Myocyte (in vitro differentiated cells): ENCODE results near the gene ST6GALNAC5. TPM values are rescaled to one million over a fixed set of nuclear protein-coding genes. Genes with fewer than 3 reads are reported as not detected.

Source experiments
- DNase-seq: peaks from one replicate; pipeline ENCODE4 v3.0.0-alpha.2; 2012; ENCODE audit warnings: low read depth
- total RNA-seq: library from RNA; depleted of rRNA; stranded (reverse); fragments of >200 nt; gene quantifications from 2 replicates; pipeline ENCODE4 v1.2.3, GENCODE V29; 2014

Gene ST6GALNAC5
- total RNA-seq, 1 donor from 2014 or later: 5.1 TPM

DNA sequence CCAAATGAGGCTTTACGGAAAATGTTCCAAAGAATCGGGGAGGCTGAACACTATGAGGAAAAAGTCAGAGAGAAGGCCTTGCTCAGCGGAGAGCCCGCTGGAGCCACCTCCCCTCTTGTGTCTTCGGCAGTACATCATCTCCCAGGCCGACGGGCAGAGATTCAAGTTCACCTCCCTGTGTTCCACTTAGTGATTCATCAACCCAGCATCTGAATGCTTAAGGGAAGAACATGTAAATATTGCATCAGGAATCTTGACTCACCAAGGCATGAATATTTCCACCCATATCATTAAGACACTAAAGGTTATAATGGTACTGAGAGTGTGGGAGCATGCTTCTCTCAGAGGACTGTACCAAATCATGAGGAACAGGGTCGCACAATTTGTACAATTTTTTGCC is 172.5 kb downstream of the ST6GALNAC5 start:
- DNase-seq: peak; percentile 58

DNA sequence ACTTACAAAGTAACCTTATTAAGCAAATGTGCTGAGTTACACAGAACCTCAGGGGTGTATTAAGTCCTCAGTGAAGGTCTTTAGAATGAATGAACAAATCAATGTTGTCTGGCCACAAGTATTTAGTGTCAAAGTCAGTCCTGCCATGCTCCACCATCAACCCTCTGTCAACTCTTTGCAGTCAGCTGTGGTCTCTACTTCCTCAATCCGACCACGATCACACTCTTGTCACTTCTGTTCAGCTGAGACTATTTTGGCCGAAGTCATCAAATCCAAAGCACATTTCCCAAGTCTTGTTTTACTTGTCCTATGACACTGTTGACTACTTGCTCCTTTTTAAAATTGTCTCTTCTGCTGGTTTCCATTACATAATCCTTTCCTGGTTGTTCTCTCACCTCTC is 173.5 kb downstream of the ST6GALNAC5 start:
- peak; percentile 48 for DNase-seq

DNA sequence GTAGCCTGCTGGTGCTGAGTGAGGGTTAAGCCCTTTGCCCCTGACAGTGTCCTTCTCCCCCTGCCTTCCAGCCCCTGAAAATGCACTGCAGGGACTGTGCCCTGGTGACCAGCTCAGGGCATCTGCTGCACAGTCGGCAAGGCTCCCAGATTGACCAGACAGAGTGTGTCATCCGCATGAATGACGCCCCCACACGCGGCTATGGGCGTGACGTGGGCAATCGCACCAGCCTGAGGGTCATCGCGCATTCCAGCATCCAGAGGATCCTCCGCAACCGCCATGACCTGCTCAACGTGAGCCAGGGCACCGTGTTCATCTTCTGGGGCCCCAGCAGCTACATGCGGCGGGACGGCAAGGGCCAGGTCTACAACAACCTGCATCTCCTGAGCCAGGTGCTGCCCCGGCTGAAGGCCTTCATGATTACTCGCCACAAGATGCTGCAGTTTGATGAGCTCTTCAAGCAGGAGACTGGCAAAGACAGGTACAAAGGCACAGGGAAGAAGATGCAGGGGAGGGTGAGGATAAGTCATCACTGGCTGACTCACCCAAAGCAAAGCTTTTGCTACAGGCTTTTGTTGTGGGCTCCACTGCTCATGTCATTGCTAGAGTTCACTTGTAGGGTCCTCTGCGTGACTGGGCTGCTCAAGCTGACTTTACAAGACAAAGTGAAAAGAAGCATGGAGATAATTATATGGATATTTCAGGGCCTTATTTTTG is 177.0 kb downstream of the ST6GALNAC5 start:
- no peak for DNase-seq

DNA sequence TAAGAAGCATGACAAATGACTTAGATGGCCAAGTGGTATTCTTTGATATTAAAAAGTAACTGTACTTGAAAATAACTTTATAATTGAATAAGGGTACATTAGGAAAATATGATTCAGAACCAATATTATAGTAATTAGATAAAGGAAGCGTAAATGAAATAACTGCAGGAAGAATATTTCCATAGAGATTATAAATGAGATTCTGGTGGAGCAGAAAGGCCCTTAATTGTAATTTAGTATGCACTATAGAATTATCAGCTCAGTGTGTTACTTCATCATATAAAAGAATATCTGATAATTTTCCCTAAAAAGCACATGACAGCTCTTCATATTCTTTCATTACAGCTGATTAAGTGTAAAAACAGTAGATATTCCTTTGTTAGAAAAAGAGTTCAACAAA is 180.3 kb downstream of the ST6GALNAC5 start:
- no peak for DNase-seq

DNA sequence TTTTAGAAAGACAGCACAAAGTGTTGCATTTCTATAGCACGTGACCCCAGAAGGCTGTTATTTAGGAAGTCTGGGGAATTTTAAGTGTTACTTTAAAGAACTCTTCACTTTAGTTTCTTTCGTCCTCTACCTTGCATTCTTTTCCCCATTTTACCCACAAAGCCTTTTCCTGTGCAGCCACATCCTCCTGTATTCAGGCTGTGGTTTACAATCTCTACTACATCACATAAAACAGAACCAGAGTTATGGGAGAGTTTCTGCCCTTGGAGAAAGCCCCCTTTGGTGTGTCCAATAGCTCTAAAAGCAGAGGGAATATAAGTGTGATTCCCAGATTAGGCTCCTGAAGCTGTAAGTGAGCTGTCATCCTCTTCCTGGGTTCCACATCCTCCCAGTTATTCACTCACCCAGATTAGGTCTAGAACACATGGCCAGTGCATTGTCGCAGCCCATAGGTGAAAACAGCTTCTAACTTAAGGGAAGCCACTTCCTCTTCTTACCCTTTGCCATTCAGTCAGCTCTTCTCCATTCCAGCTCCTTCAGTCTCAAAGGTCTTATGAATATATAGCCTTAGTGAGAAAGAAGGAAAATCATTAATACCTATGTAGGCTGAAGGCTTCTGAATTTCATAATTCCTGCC is 180.8 kb downstream of the ST6GALNAC5 start:
- no peak for DNase-seq

DNA sequence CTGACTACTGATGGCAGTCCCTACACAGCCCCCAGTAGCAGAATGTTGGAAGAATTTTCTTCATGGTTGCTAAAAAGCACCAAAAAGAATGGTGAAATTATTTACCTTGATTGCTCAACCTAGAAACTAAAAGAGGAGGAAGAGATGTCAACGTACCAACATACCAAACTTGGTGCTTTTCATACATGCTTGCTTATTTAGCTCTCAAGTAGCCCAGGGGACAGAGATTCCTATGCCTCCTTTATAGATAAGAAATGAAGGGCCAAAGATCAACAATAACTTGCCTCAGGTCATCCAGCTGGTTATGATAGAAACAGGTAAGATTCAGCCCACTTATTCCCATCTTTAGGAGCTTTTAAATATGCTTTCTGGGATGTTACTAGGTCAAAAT is 181.3 kb downstream of the ST6GALNAC5 start:
- DNase-seq: no peak

DNA sequence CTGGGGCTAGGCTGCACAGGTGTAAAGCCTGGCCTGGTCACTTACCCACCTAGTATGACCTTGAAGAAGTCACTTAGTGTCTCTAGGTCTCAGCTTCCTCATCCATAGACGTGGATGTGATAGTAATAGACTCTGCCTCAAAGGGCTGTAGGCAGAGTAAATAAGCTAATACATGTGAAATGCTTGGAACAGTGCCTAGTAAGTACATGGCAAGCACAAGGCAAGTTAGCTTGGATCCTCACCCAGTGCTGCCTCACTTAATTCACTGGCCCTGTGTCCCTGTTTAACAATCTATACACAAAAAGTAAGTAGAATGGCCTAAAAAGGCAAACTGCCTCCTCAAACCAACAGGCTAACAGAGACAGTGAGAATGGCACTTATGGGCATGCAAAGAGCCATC is 184.1 kb downstream of the ST6GALNAC5 start:
- no peak for DNase-seq

DNA sequence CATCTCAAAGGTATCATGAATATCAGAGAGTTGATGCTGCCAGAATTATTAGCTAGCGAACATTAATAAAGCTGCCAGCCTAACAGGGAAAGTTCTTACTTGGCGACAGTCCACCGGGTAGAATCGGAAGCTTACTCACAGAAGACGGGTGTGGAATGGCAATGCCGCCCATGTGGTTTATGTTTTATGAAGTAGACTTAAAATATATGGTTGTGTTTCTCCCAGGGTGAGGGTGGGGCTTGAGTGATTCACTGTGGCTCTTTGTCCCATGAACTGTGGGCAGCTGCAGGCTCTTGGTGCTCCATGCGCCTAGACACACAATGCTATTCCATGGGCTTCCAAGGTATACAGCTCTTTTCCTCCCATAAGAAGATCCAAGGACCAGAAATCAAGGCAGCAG is 189.2 kb downstream of the ST6GALNAC5 start:
- peak; percentile 36 for DNase-seq

DNA sequence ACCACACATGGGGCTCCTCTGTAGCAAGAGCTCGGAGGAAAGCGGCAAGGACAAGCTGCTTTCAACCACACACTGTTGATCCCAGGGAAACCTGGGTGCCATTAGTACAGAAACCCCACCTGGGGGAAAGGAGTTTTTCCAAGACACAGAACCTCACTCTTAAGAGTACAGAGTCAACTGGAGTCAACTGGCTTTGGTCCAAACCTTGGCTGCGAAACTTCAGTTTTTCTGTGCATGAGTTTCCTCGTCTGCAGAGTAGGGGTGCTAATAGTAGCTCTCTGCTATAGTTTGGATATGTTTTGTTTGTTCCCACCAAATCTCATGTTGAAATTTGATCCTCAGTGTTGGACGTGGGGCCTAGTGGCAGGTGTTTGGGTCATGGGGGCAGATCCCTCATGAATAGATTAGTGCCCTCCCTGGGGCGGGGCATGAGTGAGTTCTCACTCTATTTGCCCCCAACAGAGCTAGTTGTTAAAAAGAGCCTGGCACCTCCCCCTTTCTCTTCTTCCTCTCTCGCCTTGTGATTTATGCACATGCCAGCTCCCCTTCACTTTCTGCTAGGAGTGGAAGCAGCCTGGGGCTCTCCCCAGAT is 190.8 kb downstream of the ST6GALNAC5 start:
- DNase-seq: no peak

DNA sequence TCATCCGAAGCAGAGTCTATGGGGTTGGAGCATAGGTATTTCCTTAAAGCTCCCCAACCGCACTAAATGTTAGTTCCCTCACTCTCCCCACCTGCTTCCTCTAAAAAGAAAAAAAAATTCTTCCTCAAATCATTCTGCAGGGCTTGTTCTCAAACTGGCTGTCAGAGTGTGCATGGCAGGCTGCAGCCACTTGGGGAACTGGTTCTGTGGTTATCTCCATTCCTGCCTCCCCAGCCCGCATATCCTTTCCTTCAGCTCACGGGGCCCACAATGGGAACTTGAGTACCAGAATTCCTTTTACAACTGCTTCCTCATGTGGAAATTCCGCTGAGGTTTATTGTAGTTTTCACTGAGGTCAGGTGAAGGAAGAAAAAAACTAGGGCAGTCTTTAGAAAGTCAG is 192.7 kb downstream of the ST6GALNAC5 start:
- no peak for DNase-seq

DNA sequence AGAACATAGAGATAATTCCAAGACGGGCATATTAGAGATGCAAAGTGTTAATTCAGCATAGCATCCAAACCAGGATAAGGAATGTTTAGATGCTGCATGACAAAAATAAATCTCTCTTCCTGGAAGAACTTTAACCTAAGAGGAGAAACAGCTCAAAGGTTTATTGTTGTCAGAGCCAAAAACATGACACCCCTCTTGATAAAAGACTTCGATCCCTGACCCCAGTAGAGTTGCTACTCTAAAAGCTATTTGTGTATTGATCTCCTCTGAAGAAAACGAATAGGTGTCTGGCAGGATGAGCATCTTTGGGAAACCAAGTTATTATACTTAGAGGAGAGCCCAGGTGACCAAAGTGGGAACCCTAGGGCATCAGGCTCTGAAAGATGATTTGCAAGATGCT is 193.9 kb downstream of the ST6GALNAC5 start:
- DNase-seq: no peak

DNA sequence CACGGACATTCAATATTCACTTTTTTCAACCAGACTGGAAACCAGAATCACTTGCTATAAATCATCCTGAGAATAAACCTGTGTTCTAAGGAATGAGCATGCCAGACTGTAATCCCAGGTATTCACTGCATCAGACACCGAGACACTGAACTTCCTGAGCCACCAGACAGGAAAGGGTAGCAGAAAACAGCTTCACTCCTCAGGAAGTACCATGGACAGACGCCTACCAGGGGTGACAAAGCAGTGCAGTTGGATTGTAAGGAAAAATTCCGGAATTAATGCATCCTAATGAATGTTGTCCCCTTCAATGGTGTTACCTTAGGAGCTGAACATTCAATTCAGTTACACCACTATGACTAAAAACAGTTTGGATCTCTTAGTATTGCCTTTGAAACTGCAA is 195.8 kb downstream of the ST6GALNAC5 start:
- DNase-seq: no peak

DNA sequence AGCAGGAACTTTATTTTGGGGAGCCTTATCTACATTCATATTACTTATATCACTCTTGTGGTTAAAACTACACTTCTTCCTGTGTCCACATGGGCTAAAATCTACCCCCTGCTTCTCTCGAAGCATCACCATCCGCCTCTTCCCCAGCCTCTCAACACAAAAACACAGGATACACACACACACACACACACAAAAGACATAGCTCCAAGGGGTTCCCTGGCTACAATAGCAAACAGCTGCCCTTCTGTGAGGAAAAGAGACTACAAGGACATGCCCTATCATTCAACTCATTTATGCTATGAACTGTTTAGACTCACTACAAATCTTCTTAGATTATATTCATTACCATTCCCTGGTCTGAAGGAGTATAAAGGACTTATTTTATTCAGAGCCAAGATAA is 197.0 kb downstream of the ST6GALNAC5 start:
- DNase-seq: no peak

DNA sequence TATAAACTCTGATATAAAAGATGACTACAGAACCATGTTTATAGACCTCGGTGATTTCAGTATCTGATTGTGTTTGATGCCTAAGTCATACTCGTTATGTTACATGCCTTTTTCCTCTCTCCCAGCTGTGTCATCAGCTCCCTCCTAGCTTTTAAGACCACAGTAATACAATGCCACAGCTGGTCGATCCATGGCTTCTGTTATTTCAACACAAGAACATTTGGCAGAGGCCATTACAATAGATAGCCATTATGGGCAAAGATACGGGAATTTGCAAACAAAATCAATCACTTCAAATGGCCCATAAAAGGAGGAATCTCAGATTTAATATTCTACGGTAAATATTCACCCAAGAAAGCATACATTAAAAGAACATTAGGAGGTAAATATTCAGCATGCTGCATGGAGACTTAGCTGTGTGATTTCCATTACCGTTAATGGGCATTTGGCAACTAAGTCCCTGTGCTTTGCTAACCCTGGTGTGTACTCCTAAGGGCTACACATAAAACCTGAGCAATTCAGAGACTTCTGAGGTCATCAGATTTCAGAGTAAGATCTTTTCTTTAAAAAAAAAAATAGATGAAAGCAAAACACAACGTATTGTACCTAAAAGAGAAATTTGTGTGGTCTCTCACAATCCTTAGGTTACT is 198.5 kb downstream of the ST6GALNAC5 start:
- no peak for DNase-seq

DNA sequence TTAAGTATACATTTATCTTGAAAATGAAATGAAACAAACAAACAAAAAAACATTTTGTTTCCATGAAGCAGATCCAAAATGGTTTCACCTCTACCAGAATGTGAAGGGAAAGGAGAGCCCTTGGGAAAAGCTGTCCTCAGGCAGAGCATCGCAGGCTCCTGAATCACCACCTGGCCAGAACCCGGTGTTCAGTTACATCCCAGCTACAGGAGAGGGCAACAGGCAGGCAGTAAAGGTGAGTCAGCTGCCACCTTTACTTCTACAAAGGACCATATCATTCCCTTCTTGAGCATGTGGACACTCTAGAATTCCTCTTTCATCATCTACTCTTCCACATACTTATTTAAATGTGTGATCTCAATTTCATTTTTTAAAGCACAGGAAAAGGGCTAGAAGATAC is 200.7 kb downstream of the ST6GALNAC5 start:
- no peak for DNase-seq

DNA sequence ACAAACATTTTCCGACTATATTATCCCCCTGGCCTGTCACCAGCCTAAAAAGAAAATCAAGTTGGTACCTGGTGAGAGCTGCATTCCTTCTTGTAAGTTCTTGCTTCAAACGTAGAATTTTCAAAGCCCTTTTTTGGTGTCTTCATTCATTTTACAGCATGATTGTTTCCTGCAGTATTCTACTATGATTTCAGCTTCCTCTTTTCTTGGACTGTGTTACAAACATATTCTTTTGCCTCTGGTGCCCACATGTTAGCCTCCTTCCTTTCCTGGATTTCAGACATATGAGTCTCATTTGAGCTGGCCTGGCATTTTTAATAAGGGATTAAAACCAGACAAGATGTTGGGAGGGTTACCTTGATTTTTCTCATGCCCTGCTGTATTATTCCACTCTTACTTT is 209.5 kb downstream of the ST6GALNAC5 start:
- no peak for DNase-seq

DNA sequence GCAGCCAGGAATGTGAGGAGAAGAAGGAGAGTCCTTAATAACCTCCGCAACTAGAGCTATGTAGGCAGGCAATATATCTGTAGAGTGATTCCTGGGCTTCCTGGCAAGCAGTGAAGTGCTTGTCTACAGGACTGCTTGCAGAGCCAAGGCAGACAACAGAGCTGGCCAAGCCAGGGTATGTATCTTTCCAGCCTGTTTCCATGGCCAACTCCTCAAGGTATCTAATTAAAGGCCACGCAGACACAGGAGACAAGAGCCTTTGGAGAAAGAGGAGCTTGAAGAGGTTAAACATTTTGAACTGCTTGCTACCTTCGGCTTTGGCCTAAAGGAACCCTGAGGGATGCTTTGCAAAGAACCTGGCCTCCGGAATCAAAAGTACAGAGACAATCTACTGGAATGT is 214.6 kb downstream of the ST6GALNAC5 start:
- DNase-seq: no peak

DNA sequence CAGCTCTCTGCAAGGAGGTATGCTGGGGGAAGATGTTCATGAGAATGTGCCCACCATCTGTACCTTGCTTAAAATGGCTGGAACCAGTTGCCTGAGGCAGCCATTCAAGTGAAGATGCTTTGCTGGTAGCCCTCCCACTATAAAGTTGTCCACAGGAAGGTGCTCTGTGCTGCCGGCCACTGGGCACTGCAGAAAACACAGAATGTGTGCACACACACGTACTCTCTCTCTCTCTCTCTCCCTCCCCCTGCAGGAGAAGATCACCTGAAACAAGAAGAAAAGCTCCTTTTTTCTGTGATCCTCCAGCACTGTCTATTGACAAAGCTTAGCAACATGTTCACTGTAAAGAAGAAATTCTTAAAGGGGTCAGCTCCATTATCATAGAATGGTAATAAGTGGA is 217.2 kb downstream of the ST6GALNAC5 start:
- no peak for DNase-seq

DNA sequence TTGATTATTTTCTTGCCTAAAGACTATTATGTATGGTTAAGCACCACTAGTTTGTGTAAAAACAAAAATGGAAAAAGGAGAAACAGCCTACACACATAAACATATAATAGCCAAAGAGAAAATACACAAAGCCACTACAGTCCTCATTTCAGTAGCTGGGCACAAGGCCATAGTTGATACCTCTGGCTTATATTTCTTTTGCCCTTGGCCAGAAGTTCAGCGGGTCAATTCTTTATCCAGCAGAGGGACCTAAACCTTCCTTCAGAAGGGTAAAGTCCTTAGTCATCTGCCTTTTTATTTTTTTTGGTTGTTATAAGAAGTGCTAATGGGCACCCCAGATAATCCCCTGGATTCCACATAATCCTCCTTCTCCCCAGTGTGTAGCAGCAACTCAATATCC is 217.8 kb downstream of the ST6GALNAC5 start:
- no peak for DNase-seq

DNA sequence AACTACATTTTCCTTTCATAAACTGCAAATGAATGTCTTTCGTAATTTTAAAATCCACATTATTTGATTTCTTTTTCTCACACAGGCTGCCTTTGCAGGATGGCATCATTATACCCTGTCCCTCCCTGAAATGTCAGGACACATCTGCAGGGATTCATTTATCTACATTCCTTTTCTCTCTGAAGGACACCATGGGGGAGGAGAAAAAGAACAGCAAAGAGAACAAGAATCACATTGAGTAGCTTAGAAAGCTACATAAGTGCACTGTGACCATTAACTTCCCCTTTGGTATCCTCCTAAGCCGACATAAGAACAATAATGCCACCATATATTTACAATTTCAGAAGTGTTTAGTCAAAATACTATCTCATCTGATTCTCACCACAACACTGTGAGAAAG is 222.5 kb downstream of the ST6GALNAC5 start:
- DNase-seq: no peak

DNA sequence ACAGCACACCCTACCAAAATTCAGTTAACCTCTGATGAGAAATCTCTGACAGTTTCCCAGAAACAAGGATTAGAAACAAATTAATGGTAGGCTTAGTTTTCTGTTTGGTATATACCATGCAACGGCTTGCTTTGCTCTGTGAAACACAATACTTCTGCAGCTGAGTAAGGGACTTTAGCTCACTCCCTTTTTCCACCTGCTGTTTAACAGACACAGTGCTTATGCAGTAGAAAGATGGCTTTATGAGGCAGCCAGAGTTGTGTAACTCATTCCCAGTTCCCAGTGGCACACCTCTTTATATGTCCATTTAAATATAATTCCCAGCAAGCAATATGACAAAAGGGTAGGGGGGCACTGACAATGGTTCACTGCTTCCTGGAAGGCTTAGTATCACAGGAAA is 228.0 kb downstream of the ST6GALNAC5 start:
- peak; percentile 12 for DNase-seq

DNA sequence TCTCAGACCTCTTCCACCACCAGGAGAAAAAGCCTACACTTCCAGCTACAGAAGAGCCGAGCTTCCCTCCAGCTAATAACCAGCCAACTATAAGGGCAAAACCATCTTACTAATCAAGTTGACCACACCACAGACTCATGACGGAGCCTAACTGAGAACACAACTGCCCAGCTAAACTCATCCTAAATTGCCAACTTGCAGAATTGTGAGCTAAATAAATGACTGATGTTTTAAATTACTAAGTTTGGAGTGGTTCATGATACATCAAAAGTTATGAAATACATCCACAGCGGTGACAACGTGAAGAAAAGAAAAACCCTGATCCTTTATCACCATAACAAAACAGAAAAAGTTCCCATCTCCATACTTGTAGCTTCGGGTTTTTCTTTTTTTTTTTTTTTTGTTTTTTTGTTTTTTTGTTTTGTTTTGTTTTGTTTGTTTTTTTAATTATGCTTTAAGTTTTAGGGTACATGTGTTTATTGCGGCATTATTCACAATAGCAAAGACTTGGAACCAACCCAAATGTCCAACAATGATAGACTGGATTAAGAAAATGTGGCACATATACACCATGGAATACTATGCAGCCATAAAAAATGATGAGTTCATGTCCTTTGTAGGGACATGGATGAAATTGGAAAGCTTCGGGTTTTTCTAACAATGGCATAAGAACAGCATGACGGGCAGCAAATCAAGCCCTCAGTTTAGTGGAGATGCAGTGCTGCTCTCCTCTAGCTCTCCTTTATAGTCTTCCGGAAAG is 229.4 kb downstream of the ST6GALNAC5 start:
- no peak for DNase-seq
